ENCODE results near the gene KLB. TPM values are rescaled to one million over a fixed set of nuclear protein-coding genes. Genes with fewer than 3 reads are reported as not detected.
"Not testable (repeated sequence)": the region's sequence is repeated elsewhere in the genome, so short reads cannot be mapped to it uniquely, and the experiment has no call there.

Gene KLB
- total RNA-seq, 1 donor from 2014 or later: 0.43 TPM

- Mint-ChIP-seq H3K27ac (peak overlapping the region; percentile 15), H3K9me3 (no peaks in the 10 kb centered on the region), H3K27me3 (no peaks in the 10 kb centered on the region), H3K4me3 (no peak overlapping the region), H3K36me3 (peaks cover 54% of the 10 kb centered on the region), H3K4me1 (ENCODE audit: unreplicated experiment) (peaks cover 10% of the 10 kb centered on the region)
- TF ChIP-seq CTCF (conservative IDR thresholded peaks at IDR 0.05): no peak
- no peak for DNase-seq (ENCODE audit: extremely low spot score, unreplicated experiment)
Measured at GRCh38 chr4:39452153-39452859, 45.6 kb downstream of the KLB start.

GRCh38 chr4:39452860-39453587 lies 46.3 kb downstream of the KLB start:
- Mint-ChIP-seq H3K27me3 (no peaks in the 10 kb centered on the region), H3K27ac (no peak overlapping the region), H3K36me3 (peaks cover 61% of the 10 kb centered on the region), H3K9me3 (no peaks in the 10 kb centered on the region), H3K4me3 (peak overlapping the region; percentile 37), H3K4me1 (ENCODE audit: unreplicated experiment) (peaks cover 10% of the 10 kb centered on the region)
- DNase-seq (ENCODE audit: extremely low spot score, unreplicated experiment): no peak
- TF ChIP-seq CTCF (conservative IDR thresholded peaks at IDR 0.05): no peak

GRCh38 chr4:39453738-39454137 lies 47.0 kb downstream of the KLB start:
- peaks cover 66% of the 10 kb centered on the region for H3K36me3 Mint-ChIP-seq
- peak overlapping the region; percentile 27 for H3K27ac Mint-ChIP-seq
- H3K9me3 Mint-ChIP-seq: no peaks in the 10 kb centered on the region
- TF ChIP-seq CTCF (conservative IDR thresholded peaks at IDR 0.05): no peak
- no peak for DNase-seq (ENCODE audit: extremely low spot score, unreplicated experiment)
- H3K27me3 Mint-ChIP-seq: no peaks in the 10 kb centered on the region
- H3K4me1 Mint-ChIP-seq (ENCODE audit: unreplicated experiment): peaks cover 10% of the 10 kb centered on the region
- no peak overlapping the region for H3K4me3 Mint-ChIP-seq

GRCh38 chr4:39455486-39455885 lies 48.8 kb downstream of the KLB start:
- TF ChIP-seq CTCF (conservative IDR thresholded peaks at IDR 0.05): no peak
- no peak overlapping the region for H3K27ac Mint-ChIP-seq
- H3K36me3 Mint-ChIP-seq: peaks cover 63% of the 10 kb centered on the region
- DNase-seq (ENCODE audit: extremely low spot score, unreplicated experiment): no peak
- no peaks in the 10 kb centered on the region for H3K27me3 Mint-ChIP-seq
- peaks cover 10% of the 10 kb centered on the region for H3K4me1 Mint-ChIP-seq (ENCODE audit: unreplicated experiment)
- H3K4me3 Mint-ChIP-seq: peak overlapping the region; percentile 36
- H3K9me3 Mint-ChIP-seq: no peaks in the 10 kb centered on the region

GRCh38 chr4:39456946-39457763 lies 50.4 kb downstream of the KLB start:
- no peak for DNase-seq (ENCODE audit: extremely low spot score, unreplicated experiment)
- Mint-ChIP-seq H3K36me3 (peaks cover 55% of the 10 kb centered on the region), H3K4me1 (ENCODE audit: unreplicated experiment) (peaks cover 6% of the 10 kb centered on the region), H3K27me3 (no peaks in the 10 kb centered on the region), H3K4me3 (peak overlapping the region; percentile 98), H3K9me3 (no peaks in the 10 kb centered on the region), H3K27ac (peak overlapping the region; percentile 99)
- no peak for TF ChIP-seq CTCF (conservative IDR thresholded peaks at IDR 0.05)

- Mint-ChIP-seq H3K27ac (peak overlapping the region; percentile 99), H3K4me3 (peak overlapping the region; percentile 98), H3K36me3 (peaks cover 45% of the 10 kb centered on the region)
- not testable (repeated sequence) for H3K9me3 Mint-ChIP-seq; DNase-seq (ENCODE audit: extremely low spot score, unreplicated experiment); H3K4me1 Mint-ChIP-seq (ENCODE audit: unreplicated experiment); H3K27me3 Mint-ChIP-seq
Measured at GRCh38 chr4:39458161-39458504, 51.4 kb downstream of the KLB start.

All from type B pancreatic cell (in vitro differentiated cells).